ENCODE measurements around the gene KIF5A. TPM values are rescaled to one million over a fixed set of nuclear protein-coding genes. Genes with fewer than 3 reads are reported as not detected.
"Not testable (repeated sequence)": the region's sequence is repeated elsewhere in the genome, so short reads cannot be mapped to it uniquely, and the experiment has no call there.

The KIF5A gene
- total and polyA plus RNA-seq, 4 donors = 0.05 to 0.34 (median 0.14) TPM

DNA sequence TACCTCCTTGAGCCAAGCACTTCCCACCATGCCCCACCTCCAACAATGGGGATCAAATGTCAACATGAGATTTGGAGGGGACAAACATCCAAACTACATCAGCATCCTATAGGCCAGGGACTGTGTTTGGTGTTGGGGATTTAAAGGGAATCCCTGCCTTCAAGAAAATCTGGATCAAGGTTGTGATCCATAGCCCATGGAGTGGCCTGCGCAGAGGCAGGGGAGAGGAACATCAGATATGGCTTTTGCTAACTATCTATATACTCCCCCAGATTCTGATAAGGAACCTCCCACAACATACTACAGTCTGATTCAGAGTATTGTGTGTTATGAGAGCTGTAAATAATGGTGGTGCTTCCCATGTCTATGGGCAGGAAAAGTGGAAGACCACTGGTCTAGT lies 5.1 kb downstream of the KIF5A start:
- TF ChIP-seq, protein P1, sequence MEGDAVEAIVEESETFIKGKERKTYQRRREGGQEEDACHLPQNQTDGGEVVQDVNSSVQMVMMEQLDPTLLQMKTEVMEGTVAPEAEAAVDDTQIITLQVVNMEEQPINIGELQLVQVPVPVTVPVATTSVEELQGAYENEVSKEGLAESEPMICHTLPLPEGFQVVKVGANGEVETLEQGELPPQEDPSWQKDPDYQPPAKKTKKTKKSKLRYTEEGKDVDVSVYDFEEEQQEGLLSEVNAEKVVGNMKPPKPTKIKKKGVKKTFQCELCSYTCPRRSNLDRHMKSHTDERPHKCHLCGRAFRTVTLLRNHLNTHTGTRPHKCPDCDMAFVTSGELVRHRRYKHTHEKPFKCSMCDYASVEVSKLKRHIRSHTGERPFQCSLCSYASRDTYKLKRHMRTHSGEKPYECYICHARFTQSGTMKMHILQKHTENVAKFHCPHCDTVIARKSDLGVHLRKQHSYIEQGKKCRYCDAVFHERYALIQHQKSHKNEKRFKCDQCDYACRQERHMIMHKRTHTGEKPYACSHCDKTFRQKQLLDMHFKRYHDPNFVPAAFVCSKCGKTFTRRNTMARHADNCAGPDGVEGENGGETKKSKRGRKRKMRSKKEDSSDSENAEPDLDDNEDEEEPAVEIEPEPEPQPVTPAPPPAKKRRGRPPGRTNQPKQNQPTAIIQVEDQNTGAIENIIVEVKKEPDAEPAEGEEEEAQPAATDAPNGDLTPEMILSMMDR (IDR thresholded peaks at IDR 0.05; ENCODE audit: control extremely low read depth, extremely low read depth) = no peak
- H3K36me3 ChIP-seq (ENCODE audit: control insufficient read depth in 4 of 4, insufficient read depth in 4 of 4, low read length in 4 of 4) = no peaks in the 10 kb centered on the region
- DNase-seq (no peak), ATAC-seq (ENCODE audit: insufficient read depth, low FRiP score) (no peak)
- H3K4me1 ChIP-seq (ENCODE audit: control insufficient read depth in 5 of 5, insufficient read depth in 5 of 5, low read length in 5 of 5) = peaks cover 0 to 5% (median 0%) of the 10 kb centered on the region in 5 donors
- no peak overlapping the region for H3K4me3 ChIP-seq
- peaks cover 0 to 23% (median 9%) of the 10 kb centered on the region in 3 donors for H3K27me3 ChIP-seq (ENCODE audit: control insufficient read depth in 3 of 3, insufficient read depth in 3 of 3, low read length in 2 of 3)
- WGBS, 2 donors = 98 to 100% methylated on average over 1 of the region's 1 CpG
- no peak overlapping the region for H3K27ac ChIP-seq (ENCODE audit: low read depth in 1 of 2, low read length in 1 of 2)
- no peaks in the 10 kb centered on the region for H3K9me3 ChIP-seq (ENCODE audit: control insufficient read depth in 4 of 4, insufficient read depth in 3 of 4, low read length in 3 of 4)
- H3K9ac ChIP-seq (ENCODE audit: insufficient read depth in 1 of 2, low read length in 2 of 2) = no peak overlapping the region

- peaks cover 0 to under 1% (median 0%) of the 10 kb centered on the region in 3 donors for H3K27me3 ChIP-seq (ENCODE audit: control insufficient read depth in 3 of 3, insufficient read depth in 3 of 3, low read length in 2 of 3)
- H3K9me3 ChIP-seq (ENCODE audit: control insufficient read depth in 4 of 4, insufficient read depth in 3 of 4, low read length in 3 of 4) = no peaks in the 10 kb centered on the region
- ATAC-seq (ENCODE audit: insufficient read depth, low FRiP score) (no peak), DNase-seq (no peak)
- peaks cover 0 to 4% (median 0%) of the 10 kb centered on the region in 5 donors for H3K4me1 ChIP-seq (ENCODE audit: control insufficient read depth in 5 of 5, insufficient read depth in 5 of 5, low read length in 5 of 5)
- no peak overlapping the region for H3K27ac ChIP-seq (ENCODE audit: low read depth in 1 of 2, low read length in 1 of 2)
- no peak overlapping the region for H3K9ac ChIP-seq (ENCODE audit: insufficient read depth in 1 of 2, low read length in 2 of 2)
- TF ChIP-seq, protein P1 (IDR thresholded peaks at IDR 0.05; ENCODE audit: control extremely low read depth, extremely low read depth) = no peak
- no peaks in the 10 kb centered on the region for H3K36me3 ChIP-seq (ENCODE audit: control insufficient read depth in 4 of 4, insufficient read depth in 4 of 4, low read length in 4 of 4)
- 88 to 92% methylated on average over 4 of the region's 4 CpGs for WGBS, 2 donors
- H3K4me3 ChIP-seq = no peak overlapping the region
Measured at GRCh38 chr12:57558864-57559263, 9.0 kb downstream of the KIF5A start.

DNA sequence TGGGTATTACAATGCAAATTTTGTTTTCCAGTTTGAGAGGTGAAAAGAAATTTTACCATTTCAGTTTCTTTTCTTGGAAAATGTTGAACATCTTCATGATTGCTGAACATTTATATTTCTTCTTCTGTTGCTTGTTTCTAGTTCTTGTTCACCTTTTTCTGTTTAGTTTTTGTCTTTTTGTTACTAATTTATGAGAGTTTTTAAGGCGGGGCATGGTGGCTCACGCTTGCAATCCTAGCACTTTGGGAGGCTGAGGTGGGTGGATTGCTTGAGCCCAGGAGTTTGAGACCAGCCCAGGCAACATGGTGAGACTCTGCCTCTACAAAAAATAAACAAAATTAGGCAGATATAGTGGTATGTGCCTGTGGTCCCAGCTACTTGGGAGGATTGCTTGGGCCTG lies 10.7 kb downstream of the KIF5A start:
- ATAC-seq (ENCODE audit: insufficient read depth, low FRiP score) (no peak), DNase-seq (no peak)
- whole genome bisulfite sequencing, 2 donors = 94 to 97% methylated on average over 2 of the region's 2 CpGs
- Histone ChIP-seq H3K9ac (ENCODE audit: insufficient read depth in 1 of 2, low read length in 2 of 2) (no peak overlapping the region), H3K27me3 (ENCODE audit: control insufficient read depth in 3 of 3, insufficient read depth in 3 of 3, low read length in 2 of 3) (no peaks in the 10 kb centered on the region), H3K9me3 (ENCODE audit: control insufficient read depth in 4 of 4, insufficient read depth in 3 of 4, low read length in 3 of 4) (no peaks in the 10 kb centered on the region), H3K36me3 (ENCODE audit: control insufficient read depth in 4 of 4, insufficient read depth in 4 of 4, low read length in 4 of 4) (no peaks in the 10 kb centered on the region), H3K4me3 (no peak overlapping the region), H3K27ac (ENCODE audit: low read depth in 1 of 2, low read length in 1 of 2) (no peak overlapping the region), H3K4me1 (ENCODE audit: control insufficient read depth in 5 of 5, insufficient read depth in 5 of 5, low read length in 5 of 5) (no peaks in the 10 kb centered on the region)
- TF ChIP-seq, protein P1 (IDR thresholded peaks at IDR 0.05; ENCODE audit: control extremely low read depth, extremely low read depth) = no peak

DNA sequence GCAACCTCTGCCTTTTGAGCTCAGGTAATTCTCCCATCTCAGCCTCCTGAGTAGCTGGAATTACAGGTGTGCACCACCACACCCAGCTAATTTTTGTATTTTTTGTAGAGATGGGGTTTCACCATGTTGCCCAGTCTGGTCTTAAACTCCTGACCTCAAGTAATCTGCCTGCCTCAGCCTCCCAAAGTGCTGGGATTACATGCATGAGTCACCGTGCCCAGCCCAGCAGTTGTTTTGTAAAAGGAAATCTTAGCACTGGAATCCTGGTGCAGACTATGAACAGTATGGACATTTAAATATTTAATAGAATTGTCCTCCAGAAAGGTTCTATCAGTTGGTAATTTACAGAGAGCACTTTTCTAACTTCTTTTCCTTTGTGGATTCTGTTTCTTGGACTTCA lies 11.3 kb downstream of the KIF5A start:
- not testable (repeated sequence) for H3K36me3 ChIP-seq (ENCODE audit: control insufficient read depth in 4 of 4, insufficient read depth in 4 of 4, low read length in 4 of 4); H3K27me3 ChIP-seq (ENCODE audit: control insufficient read depth in 3 of 3, insufficient read depth in 3 of 3, low read length in 2 of 3); DNase-seq; H3K27ac ChIP-seq (ENCODE audit: low read depth in 1 of 2, low read length in 1 of 2); H3K9me3 ChIP-seq (ENCODE audit: control insufficient read depth in 4 of 4, insufficient read depth in 3 of 4, low read length in 3 of 4); ATAC-seq (ENCODE audit: insufficient read depth, low FRiP score); H3K4me3 ChIP-seq; H3K4me1 ChIP-seq (ENCODE audit: control insufficient read depth in 5 of 5, insufficient read depth in 5 of 5, low read length in 5 of 5); H3K9ac ChIP-seq (ENCODE audit: insufficient read depth in 1 of 2, low read length in 2 of 2)
- WGBS, 2 donors = 79 to 83% methylated on average over 1 of the region's 1 CpG

Measured in lung (tissue), 12 donors.